Transverse colon (tissue), 3 donors: ENCODE data around the gene FBXL14.

ENCODE experiments used
- CTCF ChIP-seq, 5 experiments: fragments of 200-600 bp in 3 of 5; fragments of 450-650 bp in 2 of 5; sonication (generic) in 3 of 5; IDR thresholded peaks; 1 replicate in 2 of 5; 2 replicates in 3 of 5; pipeline ENCODE4 v1.5.1; 2016 to 2017; ENCODE audit warnings: antibody characterized with exemption in 5 of 5, inconsistent platforms in 3 of 5, mild to moderate bottlenecking in 2 of 5, moderate library complexity in 1 of 5
- POLR2A ChIP-seq: fragments of 450-650 bp; IDR thresholded peaks from one replicate; pipeline ENCODE4 v1.6.1; 2016; ENCODE audit warnings: antibody characterized with exemption, mild to moderate bottlenecking, moderate library complexity

- TF ChIP-seq CTCF (IDR thresholded peaks at IDR 0.05) (no peak), POLR2A (no peak)
Measured at GRCh38 chr12:1552171-1552570, 42.2 kb downstream of the FBXL14 start.
